Testis (tissue), 3 donors: ENCODE results near the gene CTNS. TPM values are rescaled to one million over a fixed set of nuclear protein-coding genes. Genes with fewer than 3 reads are reported as not detected.

Experiments used
- DNase-seq: peaks from one replicate; pipeline ENCODE4 v3.0.0-alpha.2; 2019
- H3K27ac ChIP-seq, 2 donors: fragments of 200-600 bp; sonication (generic); one replicate each; pipeline ENCODE4 v1.5.1; 2019
- H3K27me3 ChIP-seq: fragments of 200-600 bp; sonication (generic); one replicate; pipeline ENCODE4 v1.5.1; 2019
- H3K36me3 ChIP-seq: fragments of 200-600 bp; sonication (generic); one replicate; pipeline ENCODE4 v1.5.1; 2017; ENCODE audit warnings: low read depth; ENCODE audit errors: missing control alignments
- H3K4me1 ChIP-seq: fragments of 200-600 bp; sonication (generic); one replicate; pipeline ENCODE4 v1.5.1; 2019
- H3K4me3 ChIP-seq, 2 donors: fragments of 200-600 bp; sonication (generic); one replicate each; pipeline ENCODE4 v1.5.1; 2017 to 2019
- H3K9me3 ChIP-seq: fragments of 200-600 bp; sonication (generic); one replicate; pipeline ENCODE4 v1.5.1; 2017
- CTCF ChIP-seq, 3 experiments: fragments of 450-650 bp in 2 of 3; fragments of 200-600 bp in 1 of 3; sonication (generic) in 1 of 3; IDR thresholded peaks; one replicate each; pipeline ENCODE4 v1.5.1; 2016 to 2019; ENCODE audit warnings: antibody characterized with exemption in 3 of 3, mild to moderate bottlenecking in 2 of 3, moderate library complexity in 1 of 3
- POLR2A ChIP-seq: fragments of 450-650 bp; IDR thresholded peaks from one replicate; pipeline ENCODE4 v1.6.1; 2017; ENCODE audit warnings: antibody characterized with exemption, mild to moderate bottlenecking, moderate library complexity
- WGBS, 2 donors: methylation state at CpG; one replicate each; pipeline ENCODE4 v1.1.5; 2018; 5-methylcytosine and 5-hydroxymethylcytosine counted together
- intact Hi-C: fragments of 100-400 bp; cut with DNase I; formaldehyde crosslinking; loops from one replicate; pipeline ENCODE4 v1.15.1; 2023; ENCODE audit warnings: low total_unique reads
- polyA plus RNA-seq: library from polyadenylated mRNA; stranded (reverse); fragments of 350-450 nt; fragmentation: Illumina TruSeq; extraction: RNeasy Lipid Tissue Mini Kit (QIAGEN cat#74804); gene quantifications from one replicate; pipeline ENCODE4 v1.2.3, GENCODE V29; 2014; ENCODE audit warnings: low read depth, low replicate concordance; ENCODE audit not compliant: insufficient read depth
- total RNA-seq, 2 donors: library from RNA; depleted of rRNA; stranded (reverse); fragments of >200 nt; gene quantifications; one replicate each; pipeline ENCODE4 v1.2.3, GENCODE V29; 2016

CTNS gene
- total and polyA plus RNA-seq, 3 donors from 2014 or later = 43.8 to 57.3 (median 50.4) TPM

GRCh38 chr17:3596804-3597464, 39.6 kb upstream of the CTNS start:
- Histone ChIP-seq H3K27ac (no peak overlapping the region), H3K4me3 (no peak overlapping the region), H3K27me3 (no peaks in the 10 kb centered on the region), H3K9me3 (no peaks in the 10 kb centered on the region), H3K36me3 (no peaks in the 10 kb centered on the region), H3K4me1 (no peaks in the 10 kb centered on the region)
- intact Hi-C loops = no loop called here
- no peak for TF ChIP-seq CTCF (IDR thresholded peaks at IDR 0.05)
- no peak for TF ChIP-seq POLR2A
- WGBS, 2 donors = 93 to 94% methylated on average over 25 to 27 of the region's 27 CpGs
- no peak for DNase-seq

- intact Hi-C loops = no loop called here
- Histone ChIP-seq H3K4me3 (no peak overlapping the region), H3K4me1 (no peaks in the 10 kb centered on the region), H3K36me3 (no peaks in the 10 kb centered on the region), H3K9me3 (no peaks in the 10 kb centered on the region), H3K27ac (no peak overlapping the region), H3K27me3 (no peaks in the 10 kb centered on the region)
- DNase-seq = no peak
- TF ChIP-seq POLR2A (no peak), CTCF (IDR thresholded peaks at IDR 0.05) (no peak)
- WGBS, 2 donors = 77 to 86% methylated on average over 8 to 13 of the region's 13 CpGs
Observed at GRCh38 chr17:3598078-3598477, 38.5 kb upstream of the CTNS start.

- H3K4me1 ChIP-seq = no peaks in the 10 kb centered on the region
- intact Hi-C loops = no loop called here
- H3K27ac ChIP-seq = no peak overlapping the region
- H3K9me3 ChIP-seq = no peaks in the 10 kb centered on the region
- no peaks in the 10 kb centered on the region for H3K36me3 ChIP-seq
- no peak overlapping the region for H3K4me3 ChIP-seq
- TF ChIP-seq CTCF (IDR thresholded peaks at IDR 0.05) = no peak
- TF ChIP-seq POLR2A = no peak
- DNase-seq = no peak
- WGBS, 2 donors = 72 to 76% methylated on average over 15 of the region's 15 CpGs
- H3K27me3 ChIP-seq = no peaks in the 10 kb centered on the region
Observed at GRCh38 chr17:3600529-3601205, 35.9 kb upstream of the CTNS start.

- H3K27me3 ChIP-seq = no peaks in the 10 kb centered on the region
- H3K27ac ChIP-seq = no peak overlapping the region
- 83 to 84% methylated on average over 16 of the region's 16 CpGs for WGBS, 2 donors
- peak; percentile 40 for DNase-seq
- H3K9me3 ChIP-seq = no peaks in the 10 kb centered on the region
- TF ChIP-seq CTCF (IDR thresholded peaks at IDR 0.05) (peak; percentile 25 to 50 (median 50)), POLR2A (no peak)
- intact Hi-C loops = no loop called here
- no peaks in the 10 kb centered on the region for H3K4me1 ChIP-seq
- no peak overlapping the region for H3K4me3 ChIP-seq
- H3K36me3 ChIP-seq = no peaks in the 10 kb centered on the region
Observed at GRCh38 chr17:3602499-3602898, 34.1 kb upstream of the CTNS start.
